TTC549 (cell line): ENCODE results near the gene MYCBP.
"Not testable (repeated sequence)": the region's sequence is repeated elsewhere in the genome, so short reads cannot be mapped to it uniquely, and the experiment has no call there.

Experiments
- FAIRE-seq: peaks from 2 replicates; lab custom pipeline; 2012; peaks lifted over from hg19 to GRCh38; lab: Jason Lieb, UNC

MYCBP gene

GRCh38 chr1:38865112-38865715 lies 7.9 kb downstream of the MYCBP start:
- FAIRE-seq, result no peak

GRCh38 chr1:38860454-38860795 lies 12.7 kb downstream of the MYCBP start:
- no peak for FAIRE-seq

DNA sequence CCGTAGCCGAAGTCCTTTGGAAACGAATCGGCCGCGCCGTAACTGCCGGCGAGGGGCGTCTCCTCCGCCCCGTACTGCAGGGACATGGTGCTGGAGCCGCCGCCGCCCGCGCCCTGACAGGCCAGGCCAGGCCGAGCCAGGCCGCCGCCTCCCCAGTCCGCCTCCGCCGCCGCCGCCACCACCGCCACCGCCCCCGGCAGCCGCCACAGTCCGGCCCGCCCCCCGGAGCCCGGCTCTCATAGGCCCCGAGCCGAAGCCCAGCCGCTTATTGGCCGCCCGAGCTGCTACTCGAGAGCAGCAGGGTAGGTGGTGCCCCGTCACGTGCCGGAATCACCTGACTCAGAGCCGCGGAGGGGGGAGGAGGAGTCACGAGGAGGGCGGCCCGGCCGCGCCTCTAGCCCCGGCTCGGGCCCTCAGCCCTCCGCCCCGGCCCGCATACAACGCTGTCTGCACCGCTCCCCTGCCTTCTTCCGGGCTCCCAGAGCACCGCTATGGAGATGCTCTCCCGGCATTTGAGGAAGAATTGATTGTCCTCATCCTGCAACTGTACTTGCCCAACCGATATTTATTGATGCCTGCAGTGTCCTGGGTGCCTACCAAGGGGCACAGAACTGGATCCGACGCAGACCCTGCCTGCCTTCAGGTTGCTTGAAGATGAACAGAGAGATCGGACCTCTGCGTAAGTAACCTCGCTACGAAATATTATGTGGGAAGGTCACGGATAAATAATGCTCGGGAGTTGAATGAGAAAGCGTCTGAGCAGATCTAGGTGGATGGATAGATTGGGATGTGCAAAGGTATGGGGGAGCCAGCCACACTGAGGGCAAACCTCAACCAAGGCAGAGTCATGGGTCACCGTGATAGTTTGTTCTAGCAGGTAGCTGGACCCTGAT lies 13.3 kb downstream of the MYCBP start, which contains the start of gene RRAGC:
Gene RRAGC (minus strand): TSS at position 212 of the 893 bp plus-strand sequence. CDS start 126 bp downstream, at position 86.
- no peak for FAIRE-seq

GRCh38 chr1:38858833-38859560 lies 14.2 kb downstream of the MYCBP start:
- FAIRE-seq, result no peak

GRCh38 chr1:38852780-38853179 lies 20.4 kb downstream of the MYCBP start:
- no peak for FAIRE-seq

DNA sequence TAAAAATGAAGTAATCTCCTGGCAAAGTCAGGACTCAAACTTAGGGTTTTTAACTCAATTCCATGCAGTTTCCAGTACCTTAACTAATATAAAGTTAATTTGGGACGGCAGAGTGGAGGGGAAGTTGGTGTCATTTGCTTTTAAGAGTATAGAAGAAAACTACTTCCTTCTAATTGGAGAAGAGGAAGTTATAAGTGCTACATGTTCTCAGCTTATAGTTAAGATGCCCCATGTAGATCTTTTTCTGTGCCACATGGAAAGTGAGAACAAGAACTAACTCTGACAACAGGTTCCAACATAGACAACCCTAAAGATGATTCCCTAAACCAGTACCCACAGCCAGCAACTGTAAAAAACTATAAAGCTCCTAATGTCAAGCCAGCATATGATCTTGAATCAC lies 25.1 kb downstream of the MYCBP start:
- no peak for FAIRE-seq

DNA sequence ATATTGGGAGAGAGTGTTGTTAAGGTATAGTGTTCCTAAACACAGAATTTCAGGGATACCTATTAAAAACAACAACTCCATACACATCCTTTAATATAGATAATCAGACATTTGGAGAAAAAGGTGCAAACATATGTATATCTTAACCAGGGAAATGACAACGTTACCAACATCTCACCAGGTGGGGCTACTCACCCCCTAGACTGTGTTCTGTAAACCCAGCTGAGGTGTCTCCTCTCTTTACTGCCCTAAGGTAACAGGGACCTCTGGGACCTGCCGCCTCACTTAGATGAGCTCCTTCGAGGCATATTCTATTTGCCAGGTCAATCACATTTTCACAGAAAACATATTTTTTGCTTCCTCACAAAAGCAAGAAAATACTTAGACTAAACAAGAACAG lies 26.9 kb downstream of the MYCBP start:
- no peak for FAIRE-seq

GRCh38 chr1:38845088-38845487 lies 28.1 kb downstream of the MYCBP start:
- not testable (repeated sequence) for FAIRE-seq

DNA sequence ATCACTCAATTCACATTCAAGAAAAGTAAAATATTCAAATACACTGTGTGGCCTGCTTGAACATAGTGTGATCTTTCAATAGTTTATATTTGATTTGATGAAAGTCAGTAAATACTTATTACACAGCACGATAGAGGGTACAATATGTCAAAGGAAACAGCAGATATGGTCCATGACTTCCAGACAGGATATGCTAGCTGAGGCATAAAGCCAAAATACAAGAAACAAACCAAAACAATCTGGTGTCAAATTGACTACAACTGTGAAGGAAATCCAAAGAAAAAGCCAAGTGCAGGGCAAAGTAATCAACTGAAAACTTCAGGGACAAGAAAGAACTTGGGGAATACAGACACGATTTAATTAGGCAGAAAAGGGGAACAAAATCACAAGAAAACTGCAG lies 32.9 kb downstream of the MYCBP start:
- no peak for FAIRE-seq

DNA sequence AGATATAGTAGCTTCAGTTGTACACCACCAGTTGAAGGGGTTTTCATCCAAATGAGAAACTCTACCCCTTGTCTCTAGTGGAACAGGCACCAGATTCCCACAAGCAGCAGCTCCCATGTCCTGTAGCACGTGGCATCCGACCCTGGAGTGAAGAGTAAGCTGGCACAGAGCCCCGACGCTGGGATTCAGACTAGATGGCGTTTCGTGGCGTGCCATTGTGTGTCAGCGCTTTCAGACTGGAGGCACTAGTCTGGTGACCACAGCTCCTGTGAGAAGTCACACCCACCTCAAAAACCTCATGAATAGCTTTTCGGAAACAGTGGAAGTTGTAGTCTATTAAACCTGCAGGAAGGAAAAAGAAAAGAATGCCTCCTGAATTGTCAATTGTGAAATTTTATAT lies 33.8 kb downstream of the MYCBP start:
- FAIRE-seq, result no peak

- not testable (repeated sequence) for FAIRE-seq
Measured at GRCh38 chr1:38836316-38836715, 36.8 kb downstream of the MYCBP start.

- FAIRE-seq, result peak; percentile 86
Measured at GRCh38 chr1:38834937-38835827, 38.0 kb downstream of the MYCBP start.

DNA sequence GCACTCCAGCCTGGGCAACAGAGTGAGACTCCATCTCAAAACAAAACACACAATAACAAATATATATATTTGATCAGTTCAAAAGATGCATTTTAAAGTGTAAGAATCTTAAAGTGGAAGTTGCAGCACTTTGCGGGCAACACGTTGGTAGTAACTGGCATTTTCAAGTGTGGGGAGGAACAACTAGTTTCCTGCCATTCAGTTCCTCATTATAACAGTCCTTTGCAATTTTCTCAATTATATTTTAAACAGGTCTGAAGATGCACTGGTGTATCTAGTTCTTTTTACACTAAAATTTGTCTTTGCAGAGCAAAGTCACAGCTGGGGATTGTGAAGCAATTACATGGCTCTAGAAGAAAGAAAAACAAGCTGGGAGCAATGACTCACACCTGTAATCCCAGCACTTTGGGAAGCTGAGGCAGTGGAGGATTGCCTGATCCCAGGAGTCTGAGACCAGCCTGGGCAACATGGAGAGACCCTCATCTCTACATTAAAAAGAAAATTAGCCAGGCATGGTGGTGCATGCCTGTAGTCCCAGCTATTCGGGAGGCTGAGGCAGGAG lies 38.8 kb downstream of the MYCBP start:
- no peak for FAIRE-seq

- no peak for FAIRE-seq
Measured at GRCh38 chr1:38833146-38833545, 40.0 kb downstream of the MYCBP start.

DNA sequence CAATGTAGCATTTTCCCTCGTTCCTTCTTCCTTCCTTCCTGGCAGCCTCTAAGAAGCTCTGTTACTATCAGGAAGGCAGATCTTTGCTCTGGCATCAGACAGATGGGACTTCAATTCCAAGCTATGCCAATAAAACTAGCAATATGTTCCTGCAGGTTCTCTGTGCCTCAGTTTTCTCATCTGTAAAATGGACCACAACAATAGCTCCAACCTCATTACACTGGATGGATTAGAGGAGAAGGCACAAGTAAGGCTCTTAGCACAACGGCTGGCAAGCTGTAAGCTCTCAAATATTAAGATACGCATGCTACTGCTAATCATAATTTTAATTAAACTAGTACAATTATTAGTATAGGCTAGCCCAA lies 40.8 kb downstream of the MYCBP start:
- FAIRE-seq, result no peak

DNA sequence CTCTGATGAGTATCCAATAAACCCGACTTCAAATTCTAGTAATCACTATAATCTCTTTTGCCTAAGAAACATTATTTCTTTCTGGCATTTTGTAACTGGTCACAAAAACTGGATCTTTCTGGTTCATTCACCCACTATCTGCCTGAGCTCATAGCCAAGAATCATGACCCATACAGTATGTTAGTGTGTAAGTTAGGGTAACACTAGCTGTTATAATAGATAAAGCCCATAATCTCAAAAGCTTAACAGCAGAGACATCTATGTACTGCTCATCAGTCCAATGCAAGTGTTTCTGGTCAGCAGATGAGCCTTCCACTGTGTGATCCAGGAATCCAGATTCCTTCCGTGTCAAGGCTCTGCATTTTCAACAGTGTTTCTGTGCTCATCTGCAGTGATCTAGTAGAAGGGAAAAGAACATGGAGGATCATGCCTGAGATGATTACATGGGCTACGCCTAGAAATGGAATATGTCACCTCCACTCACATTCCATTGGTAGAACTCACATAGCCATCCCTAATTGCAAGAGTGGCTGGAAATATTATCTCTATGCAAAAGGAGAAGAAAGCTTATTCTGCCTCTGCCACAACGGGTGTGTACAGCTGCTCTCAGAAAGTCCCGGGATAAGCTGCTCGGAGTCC lies 41.3 kb downstream of the MYCBP start:
- FAIRE-seq, result no peak

DNA sequence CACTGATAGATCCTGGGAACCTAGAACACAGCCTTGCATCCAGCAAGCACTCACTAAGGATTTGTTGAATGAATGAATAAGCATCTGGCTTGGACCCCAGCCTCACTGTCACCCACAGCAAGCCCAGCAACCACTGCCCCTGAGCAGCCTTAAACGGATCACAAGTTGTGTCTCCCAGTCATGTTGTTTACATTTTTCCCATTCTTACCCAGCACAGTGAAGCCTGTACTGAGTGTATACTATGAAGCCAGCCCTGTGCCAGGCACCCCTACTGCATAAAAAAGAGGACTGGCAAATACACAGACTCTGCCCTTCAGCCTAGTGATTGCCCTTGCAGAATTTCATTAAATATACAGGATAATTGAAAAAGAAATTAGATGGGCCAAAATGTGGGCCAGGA lies 43.8 kb downstream of the MYCBP start:
- FAIRE-seq, result no peak

- FAIRE-seq, result no peak
Measured at GRCh38 chr1:38827318-38827717, 45.8 kb downstream of the MYCBP start.

GRCh38 chr1:38826886-38827285 lies 46.3 kb downstream of the MYCBP start:
- no peak for FAIRE-seq

DNA sequence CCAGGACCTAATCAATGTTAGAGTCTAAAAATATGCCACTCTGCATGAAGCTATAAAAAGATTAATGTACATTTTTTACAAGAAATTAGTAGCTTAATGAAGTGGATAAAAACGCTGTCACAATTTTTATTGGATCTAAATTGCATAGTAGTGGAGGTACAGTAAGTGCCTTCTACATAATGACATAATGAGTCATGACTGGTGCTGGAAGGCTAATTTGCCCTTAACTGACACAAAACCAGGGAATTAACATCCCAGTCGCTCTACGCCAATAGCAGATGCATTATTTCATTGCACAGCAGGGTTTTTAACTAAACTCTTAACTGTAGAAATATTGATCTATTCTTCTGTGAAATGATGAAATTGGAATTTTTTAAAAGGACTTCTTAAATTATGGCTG lies 46.9 kb downstream of the MYCBP start:
- no peak for FAIRE-seq

DNA sequence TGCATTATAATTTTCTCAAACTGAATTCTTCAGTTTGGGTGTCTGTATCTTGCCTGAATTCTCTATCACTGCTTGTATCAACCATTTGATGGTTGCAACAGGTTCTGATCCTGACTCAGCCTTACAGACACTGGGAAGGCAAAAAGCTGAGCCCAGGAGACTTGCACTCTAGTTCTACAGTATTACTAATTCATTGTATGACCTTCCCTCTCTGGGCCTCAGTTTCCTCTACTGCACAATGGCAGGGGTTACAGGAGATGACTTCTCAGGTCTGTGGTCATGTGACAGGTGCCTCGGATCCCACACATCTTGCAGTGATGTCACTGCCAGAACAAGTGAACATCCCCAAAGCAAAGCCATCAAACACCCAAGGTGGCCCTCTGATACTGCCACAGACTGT lies 52.3 kb downstream of the MYCBP start:
- FAIRE-seq, result no peak
